ENCODE data around the gene REPS1. TPM values are rescaled to one million over a fixed set of nuclear protein-coding genes. Genes with fewer than 3 reads are reported as not detected.

The REPS1 gene
- total RNA-seq, 2 donors from 2014 or later, result 19.5 to 29.0 TPM

DNA sequence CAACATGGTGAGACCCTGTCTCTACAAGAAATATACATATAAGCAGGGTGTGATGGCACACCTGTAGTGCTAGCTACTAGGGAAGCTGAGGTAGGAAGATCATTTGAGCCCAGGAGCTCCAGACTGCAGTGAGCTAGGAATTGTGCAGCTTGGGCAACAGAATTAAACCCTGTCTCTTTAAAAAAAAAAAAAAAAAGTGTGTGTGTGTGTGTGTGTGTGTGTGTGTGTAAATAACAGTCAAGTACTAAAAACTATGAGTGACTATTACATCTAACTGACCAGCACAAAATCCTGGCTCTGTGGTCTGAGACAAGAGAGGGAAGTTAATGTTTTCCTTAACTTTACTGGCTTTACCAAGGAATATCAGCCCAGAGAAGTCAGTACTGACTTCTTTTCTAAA lies 32.8 kb downstream of the REPS1 start:
- no peaks in the 10 kb centered on the region for H3K9me3 ChIP-seq
- intact Hi-C loops (cut with DNase I), result no loop called here
- H3K4me1 ChIP-seq, result peaks cover 19% of the 10 kb centered on the region
- no peak for ATAC-seq
- no peaks in the 10 kb centered on the region for H3K27me3 ChIP-seq
- no peak for DNase-seq
- no peak overlapping the region for H3K27ac ChIP-seq
- no peaks in the 10 kb centered on the region for H3K36me3 ChIP-seq (replicated peaks in 1 of 2; ENCODE audit: insufficient read depth in 1 of 2, low read depth in 2 of 2)
- TF ChIP-seq, protein P1, sequence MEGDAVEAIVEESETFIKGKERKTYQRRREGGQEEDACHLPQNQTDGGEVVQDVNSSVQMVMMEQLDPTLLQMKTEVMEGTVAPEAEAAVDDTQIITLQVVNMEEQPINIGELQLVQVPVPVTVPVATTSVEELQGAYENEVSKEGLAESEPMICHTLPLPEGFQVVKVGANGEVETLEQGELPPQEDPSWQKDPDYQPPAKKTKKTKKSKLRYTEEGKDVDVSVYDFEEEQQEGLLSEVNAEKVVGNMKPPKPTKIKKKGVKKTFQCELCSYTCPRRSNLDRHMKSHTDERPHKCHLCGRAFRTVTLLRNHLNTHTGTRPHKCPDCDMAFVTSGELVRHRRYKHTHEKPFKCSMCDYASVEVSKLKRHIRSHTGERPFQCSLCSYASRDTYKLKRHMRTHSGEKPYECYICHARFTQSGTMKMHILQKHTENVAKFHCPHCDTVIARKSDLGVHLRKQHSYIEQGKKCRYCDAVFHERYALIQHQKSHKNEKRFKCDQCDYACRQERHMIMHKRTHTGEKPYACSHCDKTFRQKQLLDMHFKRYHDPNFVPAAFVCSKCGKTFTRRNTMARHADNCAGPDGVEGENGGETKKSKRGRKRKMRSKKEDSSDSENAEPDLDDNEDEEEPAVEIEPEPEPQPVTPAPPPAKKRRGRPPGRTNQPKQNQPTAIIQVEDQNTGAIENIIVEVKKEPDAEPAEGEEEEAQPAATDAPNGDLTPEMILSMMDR (IDR thresholded peaks at IDR 0.05), result no peak
- TF ChIP-seq POLR2A (IDR thresholded peaks at IDR 0.05), result no peak
- H3K4me3 ChIP-seq, result no peak overlapping the region

DNA sequence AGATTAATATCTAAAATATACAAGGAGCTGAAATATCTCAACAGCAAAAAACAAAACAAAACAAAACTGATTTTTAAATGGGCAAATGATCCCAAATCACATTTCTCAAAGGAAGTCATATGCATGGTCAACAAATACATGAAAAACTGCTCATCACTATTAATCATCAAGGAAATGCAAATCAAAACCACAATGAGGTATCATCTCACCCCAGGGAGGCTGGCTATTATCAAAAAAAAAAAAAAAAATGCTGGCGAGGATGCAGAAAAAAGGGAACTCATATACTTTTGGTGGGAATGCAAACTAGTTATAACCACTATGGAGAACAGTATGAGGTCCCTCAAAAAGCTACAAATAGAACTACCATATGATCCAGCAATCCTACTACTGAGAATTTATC lies 34.6 kb downstream of the REPS1 start:
- Histone ChIP-seq H3K4me1 (peaks cover 25% of the 10 kb centered on the region), H3K4me3 (no peak overlapping the region), H3K27ac (no peak overlapping the region), H3K36me3 (replicated peaks in 1 of 2; ENCODE audit: insufficient read depth in 1 of 2, low read depth in 2 of 2) (no peaks in the 10 kb centered on the region), H3K9me3 (no peaks in the 10 kb centered on the region), H3K27me3 (no peaks in the 10 kb centered on the region)
- ATAC-seq (no peak), DNase-seq (no peak)
- TF ChIP-seq, protein P1 (IDR thresholded peaks at IDR 0.05), result no peak
- 0 to 87% methylated on average over 1 of the region's 1 CpG for WGBS, 2 donors
- intact Hi-C loops (cut with DNase I), result no loop called here

DNA sequence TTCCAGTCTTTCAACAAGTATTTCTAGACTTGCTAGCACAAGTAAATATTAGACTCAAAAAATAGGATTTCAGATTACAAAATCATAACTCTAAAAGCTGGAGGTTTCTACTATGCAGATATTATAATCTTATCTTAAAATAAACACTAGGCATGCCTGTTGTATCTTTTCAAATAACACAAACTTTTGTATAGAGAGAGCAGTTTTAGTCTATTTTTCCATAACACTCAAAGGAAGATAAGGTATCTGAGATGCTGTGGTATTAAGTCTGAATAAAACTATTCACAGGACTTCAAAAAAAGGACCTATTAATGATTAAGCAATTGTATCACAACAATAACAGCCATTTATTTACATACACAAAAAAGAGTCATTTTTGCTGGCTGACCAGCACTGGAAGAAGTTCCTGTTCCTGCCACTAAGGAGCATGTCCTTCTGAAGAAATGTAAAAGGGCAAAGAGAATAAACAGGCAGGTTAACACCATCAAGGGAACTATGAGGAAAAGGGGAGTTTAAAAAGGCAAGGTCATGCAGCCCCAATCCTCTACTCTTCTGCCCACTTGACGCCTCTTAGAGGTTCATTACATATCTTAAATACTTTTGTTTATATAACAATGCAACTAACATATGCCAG lies 39.4 kb downstream of the REPS1 start:
- H3K4me3 ChIP-seq, result no peak overlapping the region
- H3K4me1 ChIP-seq, result peaks cover 13% of the 10 kb centered on the region
- intact Hi-C loops (cut with DNase I), result no loop called here
- no peak for TF ChIP-seq POLR2A (IDR thresholded peaks at IDR 0.05)
- TF ChIP-seq, protein P1 (IDR thresholded peaks at IDR 0.05), result peak in 2 of 7 experiments; percentile 10 to 12
- DNase-seq (no peak), ATAC-seq (no peak)
- no peaks in the 10 kb centered on the region for H3K9me3 ChIP-seq
- no peaks in the 10 kb centered on the region for H3K27me3 ChIP-seq
- 32 to 48% methylated on average over 1 of the region's 1 CpG for WGBS, 2 donors
- no peak overlapping the region for H3K27ac ChIP-seq
- peaks cover 0 to 2% of the 10 kb centered on the region in 2 donors for H3K36me3 ChIP-seq (replicated peaks in 1 of 2; ENCODE audit: insufficient read depth in 1 of 2, low read depth in 2 of 2)

DNA sequence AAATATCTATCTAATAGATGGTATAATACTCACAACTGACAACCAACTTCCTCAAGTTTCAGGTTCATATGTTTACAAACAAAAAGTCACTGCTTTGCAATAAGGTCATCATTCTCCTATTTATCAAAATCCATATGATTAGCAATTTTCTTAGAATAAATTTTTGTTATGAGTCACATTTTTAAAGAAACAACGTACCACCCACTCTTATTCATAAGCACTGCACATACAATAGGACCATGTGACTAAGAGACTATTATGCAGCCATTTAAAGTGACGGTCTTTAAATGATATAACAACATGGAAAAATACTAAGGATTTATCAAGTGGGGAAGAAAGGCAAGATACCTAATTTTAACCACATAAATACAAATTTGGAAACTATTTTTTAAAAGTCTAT lies 40.0 kb downstream of the REPS1 start:
- Histone ChIP-seq H3K9me3 (no peaks in the 10 kb centered on the region), H3K36me3 (replicated peaks in 1 of 2; ENCODE audit: insufficient read depth in 1 of 2, low read depth in 2 of 2) (peaks cover 0 to 6% of the 10 kb centered on the region in 2 donors), H3K27me3 (no peaks in the 10 kb centered on the region), H3K4me3 (no peak overlapping the region), H3K27ac (no peak overlapping the region), H3K4me1 (peaks cover 13% of the 10 kb centered on the region)
- ATAC-seq, result no peak
- no peak for DNase-seq
- TF ChIP-seq POLR2A (IDR thresholded peaks at IDR 0.05), result no peak
- TF ChIP-seq, protein P1 (IDR thresholded peaks at IDR 0.05), result no peak
- WGBS, 2 donors, result 70 to 75% methylated on average over 2 of the region's 2 CpGs
- intact Hi-C loops (cut with DNase I), result no loop called here

DNA sequence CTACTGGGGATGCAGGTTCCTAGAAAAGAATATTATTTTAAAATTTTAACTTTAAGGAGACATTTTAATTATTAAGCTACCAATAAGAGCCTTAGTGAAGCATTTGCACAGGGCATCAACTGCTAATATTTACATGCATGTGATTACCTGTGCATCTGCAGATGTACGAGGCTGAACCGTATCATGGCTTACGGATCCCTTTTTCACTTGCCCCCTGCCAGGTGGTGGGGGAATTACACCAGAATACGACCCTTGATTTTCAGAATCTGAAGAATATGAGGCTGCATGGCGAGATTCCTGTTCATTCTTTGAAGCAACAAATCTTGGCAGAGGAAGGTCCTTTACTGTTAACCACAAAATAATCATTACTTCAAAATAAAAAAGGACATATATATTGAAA lies 42.7 kb downstream of the REPS1 start:
- H3K9me3 ChIP-seq, result no peaks in the 10 kb centered on the region
- no peak for ATAC-seq
- peaks cover 0 to 13% of the 10 kb centered on the region in 2 donors for H3K36me3 ChIP-seq (replicated peaks in 1 of 2; ENCODE audit: insufficient read depth in 1 of 2, low read depth in 2 of 2)
- peaks cover 12% of the 10 kb centered on the region for H3K4me1 ChIP-seq
- intact Hi-C loops (cut with DNase I), result no loop called here
- WGBS, 2 donors, result 92 to 94% methylated on average over 5 of the region's 5 CpGs
- DNase-seq, result no peak
- no peaks in the 10 kb centered on the region for H3K27me3 ChIP-seq
- no peak overlapping the region for H3K4me3 ChIP-seq
- no peak for TF ChIP-seq POLR2A (IDR thresholded peaks at IDR 0.05)
- TF ChIP-seq, protein P1 (IDR thresholded peaks at IDR 0.05), result no peak
- no peak overlapping the region for H3K27ac ChIP-seq
